ENCODE results near the gene KRT31. TPM values are rescaled to one million over a fixed set of nuclear protein-coding genes. Genes with fewer than 3 reads are reported as not detected.

The KRT31 gene
- polyA plus RNA-seq, 1 of the 3 experiments (the other 2 are of a cell fraction): 0.03 TPM

- ChIA-PET CTCF (interaction anchor here (0.8 kb wide), 1 partner anchor 252 kb away, joined by 3 read pairs; no protein-coding TSS in a partner anchor), POLR2A (no interaction called here)
- Histone ChIP-seq H3K4me2 (no peak overlapping the region), H3K27me3 (ENCODE audit: insufficient read depth) (no peaks in the 10 kb centered on the region), H3F3A (replicated peaks; ENCODE audit: insufficient read depth) (no peaks in the 10 kb centered on the region), H3K36me3 (replicated peaks in 1 of 2; ENCODE audit: control insufficient read depth in 1 of 2, insufficient read depth in 2 of 2, low read length in 1 of 2) (no peaks in the 10 kb centered on the region), H3K4me1 (ENCODE audit: control insufficient read depth in 1 of 2, insufficient read depth in 2 of 2, low read depth in 1 of 2, low read length in 1 of 2) (peaks cover 0 to 10% of the 10 kb centered on the region in 2 experiments; a peak in 2 of 4 replicates), H3K9ac (no peak overlapping the region), H2AFZ (ENCODE audit: low read depth) (no peak overlapping the region), H3K4me3 (ENCODE audit: low read depth in 2 of 2, low read length in 1 of 2) (no peak overlapping the region), H3K79me2 (ENCODE audit: insufficient read depth) (no peaks in the 10 kb centered on the region), H4K20me1 (ENCODE audit: insufficient read depth) (no peaks in the 10 kb centered on the region), H3K9me3 (no peaks in the 10 kb centered on the region), H3K27ac (ENCODE audit: low read depth in 2 of 2, low read length in 1 of 2) (no peak overlapping the region), H3K9me2 (no peaks in the 10 kb centered on the region)
- no peak for DNase-seq
- TF ChIP-seq FOXM1 (IDR thresholded peaks at IDR 0.05; ENCODE audit: low read depth) (no peak), IRF3 (IDR thresholded peaks at IDR 0.05; ENCODE audit: low read depth, low read length) (no peak), MAX (IDR thresholded peaks at IDR 0.05; ENCODE audit: low read depth) (no peak), USF2 (IDR thresholded peaks at IDR 0.05; ENCODE audit: borderline replicate concordance, low read depth, low read length) (no peak), GABPA (IDR thresholded peaks at IDR 0.05; ENCODE audit: low read depth) (no peak), ZBTB33 (IDR thresholded peaks at IDR 0.05; ENCODE audit: borderline replicate concordance, low read depth) (no peak), REST (IDR thresholded peaks at IDR 0.05; ENCODE audit: low read depth, low read length) (no peak), RFX5 (IDR thresholded peaks at IDR 0.05; ENCODE audit: low read length) (no peak), NRF1 (IDR thresholded peaks at IDR 0.05; ENCODE audit: low read depth, low read length) (no peak), FOSL2 (IDR thresholded peaks at IDR 0.05; ENCODE audit: borderline replicate concordance, low read depth) (no peak), SIN3A (IDR thresholded peaks at IDR 0.05; ENCODE audit: borderline replicate concordance, low read depth, low read length) (no peak), ELF1 (IDR thresholded peaks at IDR 0.05) (no peak), TAF1 (IDR thresholded peaks at IDR 0.05; ENCODE audit: borderline replicate concordance, low read depth, low read length) (no peak), POLR2AphosphoS5 (IDR thresholded peaks at IDR 0.05; ENCODE audit: low read depth, low read length) (no peak), RXRA (IDR thresholded peaks at IDR 0.05; ENCODE audit: borderline replicate concordance, low read depth) (no peak), YY1 (IDR thresholded peaks at IDR 0.05; ENCODE audit: low read depth) (no peak), JUND (IDR thresholded peaks at IDR 0.05) (no peak), USF1 (IDR thresholded peaks at IDR 0.05; ENCODE audit: borderline replicate concordance, low read depth) (no peak), CTCF (IDR thresholded peaks at IDR 0.05) (no peak), RCOR1 (IDR thresholded peaks at IDR 0.05; ENCODE audit: low read length) (no peak)
- 78% methylated on average over 16 of the region's 20 CpGs for WGBS (ENCODE audit: low lambda C conversion rate)
Observed at GRCh38 chr17:41411072-41411840, 13.8 kb upstream of the KRT31 start.
